ENCODE measurements around the gene PUS7.

GRCh38 chr7:105438254-105438653 lies 83.8 kb downstream of the PUS7 start:
- no peak for TF ChIP-seq CTCF (IDR thresholded peaks at IDR 0.05; ENCODE audit: insufficient read depth, low read length, poor library complexity, severe bottlenecking)
- no peak for TF ChIP-seq EZH2phosphoT487 (conservative IDR thresholded peaks at IDR 0.05; ENCODE audit: low read length)

Data from SU-DHL-6 (cell line).